ENCODE data around the gene MAP3K12. TPM values are rescaled to one million over a fixed set of nuclear protein-coding genes. Genes with fewer than 3 reads are reported as not detected.
A peak's percentile ranks its signal among the peaks of the same experiment; 100 is the strongest.

The MAP3K12 gene
- total and polyA plus RNA-seq, 2 of the 8 experiments (the other 6 are each of a cell fraction or from before 2014, with no cell fraction given): 23.4 to 42.7 TPM

GRCh38 chr12:53485955-53486735 is 13.1 kb downstream of the MAP3K12 start:
- no peak for FAIRE-seq
- no peak overlapping the region for H4K5ac ChIP-seq (ENCODE audit: insufficient read length, low read depth, low read length)
- POLR2A ChIA-PET (ENCODE audit: partially characterized antibody): interaction anchor here (0.7 to 67.0 kb wide), 3 partner anchors 8 to 65 kb away, joined by 3 to 3397 read pairs (median 3397); partner anchors contain the start of genes MAP3K12, NPFF, PCBP2 and PRR13

More at GRCh38 chr12:53485955-53486735, 13.1 kb downstream of the MAP3K12 start:
- DNase-seq (ENCODE audit: low read depth in 1 of 2, low spot score in 2 of 2): no peak
- Histone ChIP-seq H4K91ac (replicated peaks; ENCODE audit: insufficient read length, low read length) (no peak overlapping the region), H3K79me1 (ENCODE audit: low read depth, low read length) (no peaks in the 10 kb centered on the region), H3K27me3 (replicated peaks in 1 of 4; ENCODE audit: control insufficient read depth in 3 of 4, extremely low read depth in 1 of 4, insufficient read depth in 3 of 4, low read length in 3 of 4) (no peaks in the 10 kb centered on the region), H2BK5ac (ENCODE audit: low read depth, low read length) (no peak overlapping the region), H3K27ac (ENCODE audit: low read depth, low read length) (no peak overlapping the region), H3K4me2 (ENCODE audit: insufficient read depth in 1 of 2, low read depth in 2 of 2, low read length in 2 of 2) (no peak overlapping the region), H2BK120ac (replicated peaks; ENCODE audit: low read depth, low read length) (no peak overlapping the region), H3K4me1 (replicated peaks in 1 of 4; ENCODE audit: control insufficient read depth in 3 of 4, insufficient read depth in 4 of 4, low read length in 3 of 4) (peaks cover 0 to 5% (median 0%) of the 10 kb centered on the region in 4 experiments; a peak in 2 of 7 replicates), H3K23me2 (ENCODE audit: low read depth, low read length) (no peaks in the 10 kb centered on the region), H3K36me3 (ENCODE audit: control insufficient read depth in 2 of 4, insufficient read depth in 4 of 4, low read length in 3 of 4) (peaks cover 4 to 46% (median 19%) of the 10 kb centered on the region in 4 experiments; a peak in 6 of 8 replicates), H3K79me2 (ENCODE audit: control insufficient read depth in 1 of 2, insufficient read depth in 2 of 2, low read length in 2 of 2) (no peaks in the 10 kb centered on the region), H2AFZ (ENCODE audit: low read length) (no peak overlapping the region), H4K20me1 (replicated peaks in 1 of 2; ENCODE audit: control insufficient read depth in 1 of 2, insufficient read depth in 2 of 2, low read length in 2 of 2) (peaks cover 14 to 33% of the 10 kb centered on the region in 2 experiments), H3K23ac (ENCODE audit: insufficient read length) (no peak overlapping the region), H2BK12ac (ENCODE audit: low read depth, low read length) (no peak overlapping the region), H3K9ac (replicated peaks in 1 of 4; ENCODE audit: extremely low read depth in 1 of 4, low read depth in 3 of 4, low read length in 3 of 4) (no peak overlapping the region), H2BK20ac (ENCODE audit: low read length) (no peak overlapping the region), H2BK15ac (ENCODE audit: low read length) (no peak overlapping the region), H3K4ac (replicated peaks; ENCODE audit: insufficient read length, low read depth, low read length) (no peak overlapping the region), H3K4me3 (ENCODE audit: extremely low read depth in 1 of 4, insufficient read depth in 2 of 4, low read depth in 3 of 4, low read length in 4 of 4) (no peak overlapping the region), H3K18ac (ENCODE audit: extremely low read depth, low read length) (no peak overlapping the region), H3K9me3 (ENCODE audit: insufficient read depth in 2 of 2, low read depth in 1 of 2, low read length in 1 of 2) (no peaks in the 10 kb centered on the region), H3K14ac (ENCODE audit: insufficient read length) (no peak overlapping the region), H2AK5ac (ENCODE audit: low read depth, low read length) (no peak overlapping the region), H3K56ac (replicated peaks; ENCODE audit: insufficient read length, low read depth, low read length) (no peak overlapping the region), H4K8ac (ENCODE audit: extremely low read depth, insufficient read depth, low read length) (peak overlapping the region; percentile 35; the same call in 1 of the 2 replicates)
- 0 out of 2 replicates have a peak, but pooled peaks have one; percentile 11 for TF ChIP-seq POLR2AphosphoS5 (IDR thresholded peaks at IDR 0.05; ENCODE audit: low read depth, low read length)
- no peak for TF ChIP-seq ASH2L (IDR thresholded peaks at IDR 0.05; ENCODE audit: low read length)
- TF ChIP-seq POLR2A (IDR thresholded peaks at IDR 0.05; ENCODE audit: control extremely low read depth in 1 of 2, low read depth in 2 of 2, low read length in 2 of 2): peak in 1 of 2 experiments; percentile 2; a peak in 1 of 3 replicates
- TF ChIP-seq YY1 (IDR thresholded peaks at IDR 0.05; ENCODE audit: low read depth, low read length): no peak
- CTCF ChIA-PET (ENCODE audit: partially characterized antibody): interaction anchor here (1.0 to 6.7 kb wide), 5 partner anchors 9 to 134 kb away, joined by 3 to 51 read pairs (median 4); partner anchors contain the start of genes MAP3K12 and NPFF
- WGBS, 2 experiments (ENCODE audit: extremely low coverage in 1 of 2, insufficient coverage in 1 of 2, insufficient read length in 1 of 2, insufficient replicate concordance in 2 of 2, low coverage in 1 of 2, low lambda C conversion rate in 2 of 2, missing lambda C conversion rate in 1 of 2): 92% methylated on average over 10 of the region's 10 CpGs; no CpG with 5 or more reads in 1 of the 2 experiments
